ENCODE data around the gene TM9SF4.

- TF ChIP-seq CTCF (conservative IDR thresholded peaks at IDR 0.05; ENCODE audit: low read depth, low read length) (no peak), EZH2 (IDR thresholded peaks at IDR 0.05; ENCODE audit: borderline replicate concordance, low read depth, low read length, poor library complexity, severe bottlenecking) (no peak)
Measured at GRCh38 chr20:32070282-32070681, 39.2 kb upstream of the TM9SF4 start.

All from A673 (cell line).